Erythroblast (primary cell): Measurements from ENCODE around the gene HDAC3.

ENCODE experiments used
- DNase-seq, 2 experiments: peaks; one replicate each; lab custom pipeline; 2025; lab: John Stamatoyannopoulos, UW
- GATA1 ChIP-seq: IDR thresholded peaks from 2 replicates; pipeline ENCODE4 v1.6.1; 2011; ENCODE audit warnings: low read depth, mild to moderate bottlenecking, control low read depth, low read length, moderate library complexity
- POLR2A ChIP-seq: IDR thresholded peaks from 2 replicates; pipeline ENCODE4 v1.6.1; 2011; ENCODE audit warnings: mild to moderate bottlenecking, low read length

The HDAC3 gene

DNA sequence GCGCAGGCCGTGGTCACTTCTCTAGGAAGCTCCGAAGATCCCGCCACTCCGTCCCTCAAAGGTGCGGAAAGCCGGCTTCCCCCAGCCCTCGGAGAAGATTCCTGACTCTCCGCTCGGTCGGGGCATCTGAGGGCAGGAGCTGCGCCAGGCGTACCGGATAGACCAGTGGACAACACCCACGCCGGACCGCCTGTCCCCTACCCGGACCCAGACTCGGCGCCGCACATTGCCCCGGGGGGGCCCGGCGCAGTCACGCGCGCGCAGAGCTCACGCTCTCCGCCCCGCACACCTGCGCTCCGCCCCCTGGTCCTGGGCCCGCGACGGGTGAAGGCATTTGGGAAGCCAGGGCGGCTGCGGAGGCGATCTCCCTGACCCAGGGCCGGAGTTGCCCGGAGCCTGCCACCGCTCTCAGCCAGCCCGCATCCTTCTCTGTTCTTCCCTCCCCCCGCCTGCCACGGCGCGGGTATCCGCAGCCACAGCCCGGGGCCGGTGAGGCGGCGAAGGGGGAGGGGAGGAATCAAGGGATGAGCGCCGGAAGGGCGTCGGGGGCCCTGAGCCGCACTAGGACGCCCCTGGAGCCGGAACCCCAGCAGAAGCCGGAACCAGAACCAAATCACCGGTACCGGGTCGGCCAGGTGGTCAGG lies 596 bp upstream of the HDAC3 start:
- DNase-seq, result peak; percentile 55 to 69
- TF ChIP-seq POLR2A, result no peak
- no peak for TF ChIP-seq GATA1

DNA sequence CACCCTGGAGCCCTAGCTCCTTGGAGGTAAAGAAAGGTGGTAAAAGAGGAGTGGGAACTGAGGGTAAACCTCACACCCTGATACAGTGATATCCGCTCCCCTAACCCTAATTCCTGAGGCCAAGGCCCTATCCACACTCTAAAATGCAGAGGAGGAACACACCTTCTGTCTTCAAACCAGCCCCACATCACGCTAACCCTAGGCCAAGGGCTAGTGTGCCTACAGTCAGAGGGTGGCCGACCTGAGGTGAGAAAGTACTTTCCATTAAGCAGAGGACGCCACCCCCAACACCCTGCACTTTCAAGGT lies 590 bp downstream of the HDAC3 start:
- TF ChIP-seq GATA1 (no peak), POLR2A (no peak)
- DNase-seq, result no peak

DNA sequence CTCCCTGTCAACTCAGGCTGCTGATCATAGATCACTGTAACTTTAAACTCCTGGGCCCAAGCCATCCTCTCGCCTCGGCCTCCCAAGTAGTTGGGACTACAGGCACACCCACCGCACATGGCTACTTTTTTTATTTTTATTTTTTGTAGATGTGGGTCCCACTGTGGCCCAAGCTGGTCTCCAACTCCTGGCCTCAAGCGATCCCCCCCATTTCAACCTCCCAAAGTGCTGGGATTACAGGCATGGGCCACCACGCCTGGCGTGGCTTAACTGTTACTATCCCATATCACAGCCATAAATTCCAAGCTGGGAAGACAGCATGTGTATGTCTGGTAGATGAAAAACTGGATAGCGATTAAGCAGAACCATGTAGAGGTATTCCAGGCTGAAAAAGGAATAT lies 1.0 kb downstream of the HDAC3 start:
- no peak for DNase-seq
- no peak for TF ChIP-seq POLR2A
- TF ChIP-seq GATA1, result no peak

DNA sequence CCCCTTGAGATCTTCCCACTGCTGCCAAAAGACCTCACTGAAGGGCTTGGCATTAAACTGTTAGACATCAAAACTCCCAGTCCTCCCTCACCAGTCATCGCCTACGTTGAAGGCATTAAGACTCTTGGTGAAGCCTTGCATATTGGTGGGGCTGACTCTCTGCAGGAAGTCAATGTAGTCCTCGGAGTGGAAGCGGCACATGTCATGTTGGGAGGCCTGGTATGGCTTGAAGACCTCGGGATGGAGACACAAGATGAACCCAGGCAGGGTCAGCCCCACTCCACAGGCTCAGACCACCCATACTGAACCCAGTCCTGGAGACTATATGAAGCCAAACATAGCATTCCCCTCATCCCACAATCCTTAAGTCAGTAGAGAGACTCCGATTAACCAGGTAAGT lies 1.9 kb downstream of the HDAC3 start:
- DNase-seq, result no peak
- TF ChIP-seq GATA1 (no peak), POLR2A (no peak)

DNA sequence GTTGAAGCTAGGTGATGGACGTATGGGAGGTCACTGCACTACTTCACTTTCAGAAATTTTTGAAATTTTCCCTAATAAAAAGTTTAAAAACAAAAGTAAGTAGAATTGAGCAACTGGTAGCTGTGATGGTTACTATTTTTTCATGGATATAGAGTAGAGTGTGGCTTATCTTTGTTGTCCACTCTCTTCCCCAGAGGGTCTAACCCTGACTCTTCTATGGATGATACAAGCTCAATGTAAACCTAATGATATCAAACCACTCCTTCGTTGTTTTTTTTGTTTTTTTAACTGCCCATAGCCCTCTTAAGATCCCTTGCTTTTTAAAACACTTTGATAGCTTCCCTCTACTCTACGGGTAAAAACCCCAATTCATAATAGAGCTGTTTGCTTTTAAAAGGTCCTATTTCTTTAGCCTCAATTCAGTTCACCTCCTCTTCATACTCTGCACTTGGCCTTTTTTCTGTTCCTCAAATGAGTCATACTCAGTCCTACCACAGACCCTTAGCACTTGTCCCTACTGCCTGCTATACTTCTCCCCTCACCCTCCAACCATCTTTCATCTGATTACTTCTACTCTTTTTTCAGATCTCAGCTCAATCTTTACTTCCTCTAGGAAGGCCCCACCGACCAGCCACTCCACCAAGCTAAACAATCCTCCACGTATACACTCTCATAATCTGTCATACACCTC lies 2.6 kb downstream of the HDAC3 start:
- DNase-seq, result peak; percentile 60 to 66
- TF ChIP-seq POLR2A (no peak), GATA1 (no peak)

DNA sequence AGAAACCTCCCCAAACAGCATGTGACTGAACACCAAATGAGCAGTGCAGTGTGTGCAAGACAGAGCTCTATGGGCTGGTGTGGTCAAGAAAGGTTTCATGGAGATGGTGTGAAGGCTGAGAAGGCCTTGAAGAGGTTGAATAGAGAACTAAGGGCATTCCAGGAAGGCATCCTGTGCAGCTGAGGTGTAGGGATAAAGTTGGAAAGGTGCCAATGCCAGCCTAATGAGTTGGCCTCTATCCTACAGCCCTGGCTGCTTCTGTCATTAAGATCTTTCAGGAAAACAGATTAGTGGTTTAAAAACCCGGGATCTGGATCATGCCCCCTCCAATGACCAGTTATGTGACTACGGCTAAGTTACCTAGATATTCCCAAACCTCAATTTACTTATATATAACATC lies 4.0 kb downstream of the HDAC3 start:
- peak in 1 of 2 experiments; percentile 20 for DNase-seq
- TF ChIP-seq POLR2A (no peak), GATA1 (no peak)

DNA sequence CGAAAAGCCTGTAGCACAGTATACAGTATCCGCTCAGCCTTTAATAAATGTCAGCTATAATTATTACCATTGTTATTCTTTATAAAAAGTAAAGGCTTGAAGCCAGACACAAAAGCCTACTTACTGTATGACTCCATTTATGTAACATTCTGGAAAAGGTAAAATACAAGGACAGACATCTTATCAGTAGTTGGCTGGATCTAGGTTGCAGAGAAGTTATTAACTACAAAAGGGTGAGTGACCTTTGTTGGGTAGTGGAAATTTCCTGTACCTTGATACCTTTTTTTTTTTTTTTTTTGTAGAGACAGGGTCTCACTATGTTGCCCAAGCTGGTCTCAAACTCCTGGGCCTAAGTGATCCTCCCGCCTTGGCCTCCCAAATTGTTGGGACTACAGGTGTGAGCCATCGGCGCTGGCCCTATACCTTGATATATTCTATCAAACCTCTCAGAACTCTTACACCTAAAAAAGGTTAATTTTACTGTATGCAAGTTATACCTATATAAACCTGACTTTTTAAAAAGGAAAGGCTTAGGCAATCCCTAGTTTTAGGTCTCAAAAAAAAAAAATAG lies 6.0 kb downstream of the HDAC3 start:
- no peak for DNase-seq
- no peak for TF ChIP-seq GATA1
- no peak for TF ChIP-seq POLR2A

DNA sequence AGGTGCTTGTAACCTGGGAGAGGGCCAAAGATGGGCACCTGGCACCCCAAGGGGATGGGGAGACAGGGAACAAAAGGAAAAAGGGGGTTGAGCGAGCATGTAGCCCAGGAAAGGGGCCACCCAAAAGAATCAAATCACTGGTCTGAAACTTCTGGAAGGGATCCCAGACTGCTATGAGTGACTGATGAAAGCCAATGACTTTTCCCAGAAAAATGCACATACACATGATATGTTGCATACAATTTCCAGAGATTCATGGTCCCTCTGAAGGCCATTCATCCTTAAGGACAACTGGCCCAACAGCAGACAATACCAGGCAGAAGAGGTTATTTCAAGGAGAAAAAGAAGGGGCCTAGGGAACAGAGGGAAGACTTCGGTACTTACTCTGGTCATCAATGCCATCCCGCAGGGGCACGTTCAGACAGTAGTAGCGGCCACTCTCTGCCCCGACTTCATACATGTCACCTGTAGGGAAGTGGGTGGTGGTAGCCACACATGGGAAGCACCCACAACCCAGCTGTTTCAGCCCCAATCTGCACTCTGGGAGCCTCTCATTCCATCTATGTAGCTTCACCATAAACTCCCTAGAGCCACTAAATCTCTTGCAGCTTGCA lies 8.4 kb downstream of the HDAC3 start:
- no peak for TF ChIP-seq GATA1
- no peak for TF ChIP-seq POLR2A
- DNase-seq, result no peak

DNA sequence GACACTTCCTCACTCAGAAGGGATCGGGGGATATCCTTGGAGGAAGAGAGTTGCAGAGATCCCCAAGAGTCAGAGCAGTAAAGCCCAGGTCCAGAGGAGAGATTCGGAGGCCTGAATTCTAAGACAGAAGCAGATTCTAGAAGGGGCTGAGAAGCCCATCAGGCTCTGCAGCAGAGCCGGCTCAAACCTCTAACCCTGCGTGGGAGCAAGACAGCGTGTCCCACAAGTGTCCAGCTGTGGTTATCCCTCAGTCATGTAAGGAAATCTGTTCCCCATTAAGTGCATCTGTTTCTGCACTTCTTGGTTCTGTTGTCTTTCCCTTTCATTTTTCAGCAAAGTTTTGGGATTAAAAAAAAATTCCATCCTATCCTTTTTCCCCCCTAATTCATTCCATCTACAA lies 13.0 kb downstream of the HDAC3 start:
- DNase-seq, result no peak
- no peak for TF ChIP-seq GATA1
- no peak for TF ChIP-seq POLR2A

DNA sequence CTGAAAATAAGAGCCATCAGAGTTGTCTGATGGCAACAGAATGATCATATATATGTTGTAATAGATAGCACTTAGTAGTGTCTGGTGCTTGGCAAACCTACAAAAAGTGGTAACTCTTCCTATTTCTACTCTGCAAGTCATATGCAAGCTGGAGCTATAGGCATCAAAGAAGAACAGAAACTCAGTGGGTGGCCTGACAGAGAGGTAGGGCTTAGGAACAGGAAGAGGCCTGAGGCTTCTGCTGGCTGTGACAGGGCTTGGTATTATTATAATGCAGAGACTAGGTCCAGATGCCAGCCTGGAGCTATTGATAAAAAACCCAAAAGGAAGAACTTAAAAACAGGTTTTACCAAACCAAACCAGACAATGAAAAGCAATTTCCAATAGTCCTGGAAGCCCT lies 13.5 kb downstream of the HDAC3 start:
- DNase-seq, result no peak
- TF ChIP-seq GATA1 (no peak), POLR2A (no peak)

DNA sequence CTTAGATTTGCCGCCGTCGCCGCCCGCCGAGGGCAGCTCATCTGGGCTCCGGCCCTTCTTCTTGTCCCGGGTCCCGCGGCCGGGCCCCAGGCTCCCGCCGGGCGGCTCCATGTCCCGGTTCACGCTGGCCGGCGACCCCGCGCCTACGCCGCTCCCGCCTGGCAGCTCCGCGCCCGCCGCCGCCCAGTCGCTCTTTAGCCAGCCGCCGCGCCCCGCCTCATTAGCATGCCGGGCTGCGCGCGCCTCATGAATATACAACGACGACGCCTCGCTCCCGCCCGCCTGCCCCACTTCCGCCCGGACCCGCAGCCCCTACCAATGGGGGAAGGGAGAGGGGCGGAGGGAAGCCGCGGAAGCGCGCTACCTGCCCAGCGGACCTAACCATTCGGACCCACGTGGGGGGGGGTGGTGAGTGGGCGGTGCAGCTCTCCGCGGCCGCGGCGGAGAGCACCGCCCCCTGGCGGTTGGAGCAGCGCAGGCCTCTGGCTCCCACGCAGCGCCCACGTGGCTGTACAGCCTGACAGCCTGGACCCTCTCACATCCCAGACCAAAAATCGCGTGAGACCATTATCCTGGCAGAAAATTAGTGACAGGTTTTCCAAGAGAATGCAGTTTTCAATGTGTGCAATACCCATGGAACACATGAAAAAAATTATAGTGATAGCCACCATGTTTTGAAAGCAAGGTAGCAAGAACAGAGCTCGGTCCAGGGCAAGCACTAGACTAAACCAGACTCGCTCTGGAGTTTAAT lies 17.7 kb downstream of the HDAC3 start, which contains the start of gene DIAPH1:
DIAPH1 (minus strand) TSS at position 197 of the 751 bp plus-strand sequence; CDS start at position 111, 86 bp downstream.
- no peak for TF ChIP-seq GATA1
- TF ChIP-seq POLR2A, result peak; percentile 75
- peak; percentile 99 for DNase-seq

DNA sequence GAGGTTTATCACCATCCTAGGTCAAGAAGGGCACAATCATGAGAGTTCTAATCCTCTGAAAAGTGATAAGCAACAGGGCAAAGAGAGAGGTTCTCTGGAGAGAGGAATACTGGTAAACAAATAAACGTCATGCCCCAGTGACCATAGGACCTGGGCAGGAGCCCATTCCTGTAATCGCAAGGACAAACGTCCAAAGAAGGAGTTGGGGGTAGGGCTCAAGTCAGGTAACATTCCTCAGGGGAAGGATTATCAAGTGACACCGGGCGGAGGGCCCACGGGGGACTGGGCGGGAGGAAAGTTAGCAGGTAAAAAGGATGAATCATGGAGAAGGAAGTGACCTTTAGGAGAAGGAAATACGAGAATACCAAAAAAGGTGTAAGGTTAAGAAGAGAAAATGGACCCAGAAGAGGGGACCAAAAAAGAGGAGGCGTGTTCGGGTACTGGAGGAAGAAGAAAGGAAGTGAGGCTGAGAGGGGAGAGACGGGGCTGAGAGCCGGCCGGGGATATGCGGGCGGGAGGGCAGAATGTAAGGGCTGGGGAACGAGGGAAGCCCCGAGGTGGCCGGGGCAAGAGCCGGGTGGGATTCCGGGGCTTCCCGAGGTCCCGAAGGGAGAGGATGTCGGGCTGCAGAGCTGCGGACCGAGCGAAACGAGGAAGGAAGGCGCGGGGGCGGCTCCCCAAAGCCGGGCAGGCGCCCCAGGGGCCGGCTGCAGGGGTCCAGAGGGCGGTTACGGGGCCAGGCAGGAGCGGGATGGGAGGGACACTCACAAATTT lies 18.4 kb downstream of the HDAC3 start:
- DNase-seq, result peak; percentile 75 to 82
- TF ChIP-seq GATA1 (no peak), POLR2A (no peak)

DNA sequence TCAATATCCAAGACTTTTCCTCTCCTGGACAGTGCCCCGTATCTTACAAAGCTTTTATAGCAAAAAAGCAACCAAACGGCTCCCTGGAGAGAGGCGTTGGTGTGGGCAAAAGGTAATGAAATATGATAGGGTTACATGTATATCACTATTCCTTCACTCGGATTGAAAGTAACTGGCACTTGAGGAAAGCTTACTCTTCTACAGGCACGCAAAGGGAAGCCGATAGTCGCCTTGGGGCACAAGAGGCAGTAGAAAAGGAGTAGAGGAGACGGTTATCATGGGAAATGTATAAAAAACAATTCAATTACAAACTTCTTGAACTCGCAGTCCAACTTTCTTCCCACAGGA lies 19.0 kb downstream of the HDAC3 start:
- TF ChIP-seq POLR2A (peak; percentile 9), GATA1 (no peak)
- peak; percentile 58 to 72 for DNase-seq

DNA sequence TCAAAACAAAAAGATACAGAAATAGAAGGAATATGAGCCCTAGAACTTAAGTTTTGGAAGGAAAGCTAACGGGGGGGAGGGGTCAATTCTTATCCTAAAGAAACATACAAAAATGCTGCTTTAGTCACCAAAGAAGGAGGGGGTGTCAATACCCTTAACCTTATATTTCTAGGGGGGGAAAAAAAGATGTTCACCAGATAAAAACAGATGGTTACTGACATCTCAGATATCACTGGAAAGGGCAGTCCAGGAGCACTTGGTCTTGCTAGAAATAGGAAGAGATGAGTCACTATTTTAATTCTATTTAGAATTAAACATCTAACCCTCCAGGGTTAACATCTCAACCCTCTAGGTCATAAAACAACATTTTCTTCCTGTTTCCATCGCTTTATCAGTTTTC lies 19.5 kb downstream of the HDAC3 start:
- DNase-seq, result peak; percentile 59 to 80

More for the DNA sequence above, 19.5 kb downstream of the HDAC3 start:
- TF ChIP-seq POLR2A, result no peak
- no peak for TF ChIP-seq GATA1
